Globus pallidus (tissue), 1 donor: ENCODE data around the gene GRID2.

Source experiments
- DNase-seq: peaks from one replicate; pipeline ENCODE4 v3.0.0-alpha.2; 2015; ENCODE audit warnings: low spot score

The GRID2 gene

GRCh38 chr4:93409035-93409434 is 1105.3 kb downstream of the GRID2 start:
- DNase-seq = no peak

- DNase-seq = no peak
Measured at GRCh38 chr4:93414041-93414550, 1110.3 kb downstream of the GRID2 start.

- DNase-seq = peak; percentile 9
Measured at GRCh38 chr4:93416344-93417128, 1112.8 kb downstream of the GRID2 start.

GRCh38 chr4:93431371-93431770 is 1127.6 kb downstream of the GRID2 start:
- no peak for DNase-seq

- DNase-seq = no peak
Measured at GRCh38 chr4:93433840-93434239, 1130.1 kb downstream of the GRID2 start.

- no peak for DNase-seq
Measured at GRCh38 chr4:93436000-93436626, 1132.3 kb downstream of the GRID2 start.

GRCh38 chr4:93437991-93438390 is 1134.2 kb downstream of the GRID2 start:
- no peak for DNase-seq

GRCh38 chr4:93444860-93445259 is 1141.1 kb downstream of the GRID2 start:
- DNase-seq = no peak

GRCh38 chr4:93446038-93446437 is 1142.3 kb downstream of the GRID2 start:
- DNase-seq = no peak

- no peak for DNase-seq
Measured at GRCh38 chr4:93448691-93449293, 1145.0 kb downstream of the GRID2 start.

GRCh38 chr4:93451954-93452353 is 1148.2 kb downstream of the GRID2 start:
- DNase-seq = no peak

- DNase-seq = no peak
Measured at GRCh38 chr4:93461541-93461940, 1157.8 kb downstream of the GRID2 start.

- DNase-seq = no peak
Measured at GRCh38 chr4:93466446-93466845, 1162.7 kb downstream of the GRID2 start.

GRCh38 chr4:93467484-93468155 is 1163.9 kb downstream of the GRID2 start:
- DNase-seq = no peak

GRCh38 chr4:93469560-93469959 is 1165.8 kb downstream of the GRID2 start:
- DNase-seq = no peak

GRCh38 chr4:93475730-93476129 is 1172.0 kb downstream of the GRID2 start:
- DNase-seq = no peak

GRCh38 chr4:93478805-93479204 is 1175.0 kb downstream of the GRID2 start:
- no peak for DNase-seq

- DNase-seq = no peak
Measured at GRCh38 chr4:93480452-93480851, 1176.7 kb downstream of the GRID2 start.

- DNase-seq = no peak
Measured at GRCh38 chr4:93495346-93495745, 1191.6 kb downstream of the GRID2 start.

- no peak for DNase-seq
Measured at GRCh38 chr4:93501244-93501643, 1197.5 kb downstream of the GRID2 start.

GRCh38 chr4:93501946-93502345 is 1198.2 kb downstream of the GRID2 start:
- DNase-seq = no peak

- DNase-seq = no peak
Measured at GRCh38 chr4:93502991-93503390, 1199.2 kb downstream of the GRID2 start.
